ENCODE data around the gene MME.

Gene MME

GRCh38 chr3:155147588-155147987 lies 67.5 kb downstream of the MME start:
- DNase-seq (ENCODE audit: low spot score), result no peak

- DNase-seq (ENCODE audit: low spot score), result no peak
Observed at GRCh38 chr3:155149494-155149893, 69.4 kb downstream of the MME start.

- no peak for DNase-seq (ENCODE audit: low spot score)
Observed at GRCh38 chr3:155153242-155154186, 73.4 kb downstream of the MME start.

- DNase-seq (ENCODE audit: low spot score), result no peak
Observed at GRCh38 chr3:155154255-155154654, 74.1 kb downstream of the MME start.

DNA sequence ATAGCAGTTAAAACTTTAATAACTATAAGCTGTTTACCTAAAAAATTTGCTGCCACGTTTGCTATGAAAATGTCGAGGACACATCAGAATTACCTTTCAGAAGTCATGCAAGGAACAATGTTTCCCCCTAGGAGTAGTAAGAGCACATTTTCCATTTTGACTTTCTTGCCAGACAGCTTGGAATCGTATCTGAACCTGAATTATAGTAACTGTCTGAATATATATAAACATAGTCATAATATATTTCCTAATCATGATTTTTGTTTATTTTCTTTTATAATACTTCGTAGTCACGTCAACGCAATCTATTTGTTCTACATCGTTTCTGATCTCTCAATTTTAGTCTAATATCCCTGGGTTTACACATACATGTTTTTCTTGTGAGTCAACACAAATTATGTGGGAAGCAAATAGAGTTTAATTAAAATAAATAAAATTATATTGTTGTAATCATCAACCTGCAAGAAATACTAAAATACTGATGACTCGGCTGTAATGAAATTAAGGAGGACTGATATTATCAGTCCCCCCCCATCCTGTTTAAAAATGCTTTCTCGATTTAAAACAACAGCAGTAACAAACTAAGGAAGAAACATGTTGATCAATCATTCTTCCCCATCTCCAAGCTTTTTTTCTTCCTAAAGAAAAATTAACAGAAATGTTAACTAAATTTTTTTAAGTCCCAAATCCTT lies 78.4 kb downstream of the MME start:
- no peak for DNase-seq (ENCODE audit: low spot score)

DNA sequence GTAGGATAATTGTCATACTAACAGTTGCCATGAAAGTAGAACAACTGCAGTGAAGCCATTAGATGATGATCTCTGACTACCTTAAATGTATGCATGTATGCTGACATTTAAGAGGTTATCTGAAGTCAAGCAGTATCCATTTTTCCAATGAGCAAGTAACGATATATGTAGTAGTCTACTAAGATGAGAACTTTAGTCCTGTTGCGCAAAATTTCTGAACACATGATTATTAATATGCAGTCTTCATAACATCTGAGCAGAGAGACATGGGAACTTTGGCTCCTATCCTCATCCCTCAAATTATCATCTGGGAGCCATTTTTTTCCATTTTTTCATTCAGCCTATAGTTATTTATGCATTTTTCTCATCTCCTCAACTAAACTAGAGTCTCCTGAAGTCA lies 79.2 kb downstream of the MME start:
- DNase-seq (ENCODE audit: low spot score), result no peak

DNA sequence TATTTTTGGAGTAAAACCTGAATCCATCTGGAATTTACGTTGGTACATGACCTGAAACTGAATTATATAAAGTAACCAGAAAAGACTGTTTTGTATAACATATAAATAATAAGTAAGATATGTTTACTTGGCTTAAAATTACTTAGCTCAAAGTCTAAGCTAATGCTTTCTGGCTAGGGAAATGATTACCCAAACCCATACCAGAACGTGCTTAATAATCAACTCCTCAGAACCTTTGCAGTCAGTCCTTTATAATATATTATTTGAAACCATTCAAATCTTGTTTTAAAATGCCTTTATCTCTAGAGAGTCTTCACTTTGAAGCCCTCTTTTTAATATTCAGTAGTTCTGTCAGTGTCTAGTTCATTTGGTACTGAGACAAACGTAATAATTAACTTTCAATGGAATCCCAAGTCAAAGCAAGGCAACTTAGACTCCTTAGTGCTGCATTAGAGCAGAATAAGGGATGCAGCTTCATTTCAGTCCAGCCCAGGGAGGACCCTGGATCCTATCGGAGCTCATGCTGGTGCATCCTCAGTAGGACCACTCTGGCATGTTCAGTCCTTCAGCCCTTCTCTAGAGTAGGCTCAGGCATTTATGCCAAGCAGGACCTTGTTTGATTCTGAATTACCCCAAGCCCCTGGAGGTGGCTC lies 81.6 kb downstream of the MME start:
- DNase-seq (ENCODE audit: low spot score), result no peak

DNA sequence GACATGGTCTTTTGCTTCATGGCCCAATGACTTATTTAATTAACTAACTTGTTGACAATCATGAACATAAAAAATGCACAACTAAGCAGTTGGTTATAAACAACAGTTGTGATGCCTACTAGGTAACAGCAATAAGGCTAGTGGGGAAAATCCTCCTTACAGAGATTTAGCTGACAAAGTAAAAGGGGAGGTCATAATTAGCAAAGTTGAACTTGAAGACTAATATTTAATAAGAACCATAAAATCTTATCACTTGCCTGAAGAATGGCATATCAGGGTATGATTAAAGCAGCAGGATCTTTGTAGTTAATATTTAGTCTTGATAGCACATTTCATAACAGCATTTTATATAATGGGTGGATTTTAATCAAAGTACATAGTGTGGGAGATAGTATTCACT lies 84.2 kb downstream of the MME start:
- no peak for DNase-seq (ENCODE audit: low spot score)

DNA sequence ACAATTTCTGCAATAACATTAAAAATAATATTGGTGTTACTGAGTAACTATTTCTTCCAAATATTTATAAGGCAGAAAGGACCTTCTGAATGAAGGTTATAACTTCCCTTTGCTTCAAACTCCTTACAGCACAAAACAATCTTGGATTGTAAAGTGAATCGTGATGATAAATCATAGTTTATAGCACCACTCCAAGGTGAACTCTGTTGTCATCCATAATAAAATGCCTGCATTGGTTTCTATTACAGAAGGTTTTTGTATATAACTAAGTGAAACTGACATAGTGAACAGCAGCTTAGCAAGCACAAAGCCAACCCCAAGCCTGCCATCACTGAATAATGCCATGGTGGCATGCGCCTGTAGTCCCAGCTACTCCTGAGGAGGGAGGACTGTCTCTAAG lies 86.3 kb downstream of the MME start:
- no peak for DNase-seq (ENCODE audit: low spot score)

DNA sequence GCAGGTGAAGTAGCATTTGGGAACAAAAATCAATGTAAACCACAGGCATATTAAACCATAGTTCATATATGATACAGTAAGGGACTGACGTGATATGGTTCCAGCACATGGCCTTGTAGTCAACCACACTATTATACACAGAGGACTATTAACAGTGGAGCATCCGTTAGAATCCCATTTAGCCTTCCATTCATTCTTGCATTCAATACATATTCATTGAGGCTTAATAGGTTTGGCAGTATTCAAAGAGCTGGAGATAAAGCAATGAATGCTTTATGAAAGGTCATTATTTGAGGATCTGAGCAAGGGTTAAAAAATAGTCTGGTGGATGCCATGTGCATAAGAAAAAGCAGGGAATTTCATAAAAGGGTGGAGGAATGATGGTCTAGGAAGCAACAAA lies 89.1 kb downstream of the MME start:
- no peak for DNase-seq (ENCODE audit: low spot score)

DNA sequence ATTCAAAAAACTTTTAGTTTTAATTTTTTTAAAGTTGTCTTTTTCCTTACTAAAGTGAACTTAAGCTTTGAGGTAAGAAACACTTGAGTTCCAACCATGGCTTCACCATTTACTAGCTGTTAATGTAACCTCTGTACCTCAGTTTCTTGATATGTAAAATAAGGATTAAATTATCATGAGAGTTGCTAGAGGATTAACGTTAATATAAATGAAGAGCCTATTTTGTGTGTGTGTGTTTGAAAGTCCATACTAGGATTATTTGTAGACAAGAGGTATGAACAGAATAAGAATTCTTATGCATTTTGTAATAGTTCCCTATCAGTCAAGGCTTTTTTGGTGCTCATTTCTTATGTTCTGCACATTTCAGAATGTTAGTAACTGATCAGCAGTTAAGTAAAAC lies 93.7 kb downstream of the MME start:
- no peak for DNase-seq (ENCODE audit: low spot score)

DNA sequence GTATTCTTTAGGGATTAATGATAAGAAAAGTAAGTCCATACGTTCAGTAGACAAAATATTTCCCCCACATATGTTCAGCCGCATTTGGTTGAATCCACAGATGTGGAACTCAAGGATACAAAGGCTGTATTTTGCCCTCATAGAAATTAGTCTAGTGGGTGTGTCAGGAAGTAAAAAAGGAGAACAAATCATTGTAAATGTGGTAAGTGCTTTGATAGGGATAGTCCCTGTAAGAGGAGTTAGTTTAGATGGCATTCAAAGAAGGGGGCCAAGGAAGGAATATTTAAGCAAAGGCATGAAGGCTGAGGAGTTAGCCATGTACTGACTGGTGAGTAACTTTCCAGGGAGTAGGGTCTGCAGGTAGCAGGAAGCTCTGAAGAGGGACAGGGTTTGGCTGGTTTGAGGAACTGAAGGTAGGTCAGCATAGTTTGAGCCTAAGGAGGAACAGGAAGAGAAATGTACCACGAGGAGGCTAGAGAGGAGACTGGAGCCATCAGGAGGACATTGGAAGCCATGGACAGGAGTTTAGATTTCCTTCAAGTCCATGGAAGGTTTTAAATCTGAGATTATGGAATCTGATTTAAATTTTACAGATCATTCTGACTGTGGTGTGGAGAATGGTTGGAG lies 98.8 kb downstream of the MME start:
- DNase-seq (ENCODE audit: low spot score), result no peak

DNA sequence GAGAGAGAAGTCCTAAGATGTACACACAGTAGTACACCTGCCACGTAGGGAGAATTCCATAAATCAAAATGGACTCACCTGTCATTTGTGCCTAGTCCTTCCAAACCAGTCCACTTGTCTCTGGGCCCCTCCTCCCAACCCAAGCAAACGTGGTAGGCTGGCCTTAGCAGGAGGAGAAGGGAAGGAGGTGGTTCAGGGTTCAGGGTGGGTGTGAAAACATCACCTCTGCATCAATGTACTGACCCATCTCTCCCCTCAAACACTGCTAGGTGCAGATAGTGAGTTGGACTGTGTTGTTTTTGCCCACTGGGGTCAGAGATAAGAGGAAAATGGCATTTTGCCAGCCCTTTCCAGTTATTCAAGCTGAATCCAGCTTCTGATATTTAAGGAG lies 99.3 kb downstream of the MME start:
- no peak for DNase-seq (ENCODE audit: low spot score)

DNA sequence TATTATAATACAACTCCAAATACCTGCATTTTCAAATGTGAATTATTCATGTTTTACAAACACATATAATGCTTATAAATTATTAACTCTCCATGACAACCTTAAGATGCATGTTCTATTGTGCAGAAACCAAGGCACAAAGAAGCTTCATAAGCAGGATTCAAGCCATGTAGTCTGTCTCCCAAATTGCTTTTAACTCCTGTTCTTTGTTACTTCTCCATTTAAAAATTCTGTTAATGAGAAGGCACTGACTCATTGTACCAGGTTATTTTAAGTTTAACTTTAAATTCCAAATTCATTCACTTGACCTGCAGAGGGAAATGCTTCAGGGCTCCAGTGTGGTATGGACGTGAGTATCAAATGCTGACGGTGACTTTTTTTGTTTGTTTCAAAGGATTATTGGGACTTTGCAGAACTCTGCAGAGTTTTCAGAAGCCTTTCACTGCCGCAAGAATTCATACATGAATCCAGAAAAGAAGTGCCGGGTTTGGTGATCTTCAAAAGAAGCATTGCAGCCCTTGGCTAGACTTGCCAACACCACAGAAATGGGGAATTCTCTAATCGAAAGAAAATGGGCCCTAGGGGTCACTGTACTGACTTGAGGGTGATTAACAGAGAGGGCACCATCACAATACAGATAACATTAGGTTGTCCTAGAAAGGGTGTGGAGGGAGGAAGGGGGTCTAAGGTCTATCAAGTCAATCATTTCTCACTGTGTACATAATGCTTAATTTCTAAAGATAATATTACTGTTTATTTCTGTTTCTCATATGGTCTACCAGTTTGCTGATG lies 100.0 kb downstream of the MME start:
- no peak for DNase-seq (ENCODE audit: low spot score)

DNA sequence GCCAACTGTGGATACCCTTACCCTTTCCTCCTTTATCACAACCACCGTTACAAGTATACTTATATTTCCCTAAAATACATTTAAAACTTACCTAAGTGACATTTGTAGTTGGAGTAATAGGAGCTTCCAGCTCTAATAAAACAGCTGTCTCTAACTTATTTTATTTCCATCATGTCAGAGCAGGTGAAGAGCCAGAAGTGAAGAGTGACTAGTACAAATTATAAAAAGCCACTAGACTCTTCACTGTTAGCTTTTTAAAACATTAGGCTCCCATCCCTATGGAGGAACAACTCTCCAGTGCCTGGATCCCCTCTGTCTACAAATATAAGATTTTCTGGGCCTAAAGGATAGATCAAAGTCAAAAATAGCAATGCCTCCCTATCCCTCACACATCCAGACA lies 102.3 kb downstream of the MME start:
- DNase-seq (ENCODE audit: low spot score), result no peak

DNA sequence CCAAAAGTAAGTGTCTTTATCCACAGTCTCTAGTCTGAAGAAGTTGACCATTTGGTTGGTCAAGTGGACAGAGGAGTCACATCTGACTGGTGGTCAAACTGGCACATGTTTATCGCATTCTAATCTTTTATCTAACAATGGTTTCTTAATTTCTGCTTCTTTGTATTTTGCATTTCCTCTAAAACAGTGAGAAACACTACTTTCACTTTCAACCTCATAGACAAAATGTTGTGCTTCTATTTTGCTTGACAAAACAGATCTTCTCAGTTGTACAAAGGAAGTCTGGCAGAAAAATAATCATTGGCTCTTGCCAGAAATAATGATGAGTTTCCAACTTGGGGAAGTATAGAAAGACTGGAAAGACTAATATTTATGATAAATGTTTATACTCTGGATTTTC lies 103.9 kb downstream of the MME start:
- no peak for DNase-seq (ENCODE audit: low spot score)

GRCh38 chr3:155185631-155186071 lies 105.5 kb downstream of the MME start:
- DNase-seq (ENCODE audit: low spot score), result no peak

DNA sequence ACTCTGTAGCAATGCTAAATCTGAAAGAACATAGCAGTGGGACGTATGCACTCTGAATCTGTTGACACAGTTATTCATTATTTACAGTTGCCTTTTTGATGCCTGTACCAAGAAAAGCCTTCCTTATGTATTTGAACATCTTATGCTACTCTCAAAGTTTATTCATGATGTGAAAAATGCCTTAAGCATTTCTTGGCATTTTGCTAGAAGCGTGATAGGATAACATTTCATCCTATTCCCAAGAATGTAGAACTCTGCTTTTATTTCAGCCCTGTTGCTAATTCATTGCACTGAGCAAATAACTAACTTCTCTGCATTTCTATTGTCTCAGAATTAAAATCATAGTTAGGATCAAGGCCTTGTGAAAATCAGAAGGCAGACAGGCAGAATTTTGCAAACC lies 107.9 kb downstream of the MME start:
- DNase-seq (ENCODE audit: low spot score), result no peak

- DNase-seq (ENCODE audit: low spot score), result no peak
Observed at GRCh38 chr3:155189478-155189877, 109.4 kb downstream of the MME start.

DNA sequence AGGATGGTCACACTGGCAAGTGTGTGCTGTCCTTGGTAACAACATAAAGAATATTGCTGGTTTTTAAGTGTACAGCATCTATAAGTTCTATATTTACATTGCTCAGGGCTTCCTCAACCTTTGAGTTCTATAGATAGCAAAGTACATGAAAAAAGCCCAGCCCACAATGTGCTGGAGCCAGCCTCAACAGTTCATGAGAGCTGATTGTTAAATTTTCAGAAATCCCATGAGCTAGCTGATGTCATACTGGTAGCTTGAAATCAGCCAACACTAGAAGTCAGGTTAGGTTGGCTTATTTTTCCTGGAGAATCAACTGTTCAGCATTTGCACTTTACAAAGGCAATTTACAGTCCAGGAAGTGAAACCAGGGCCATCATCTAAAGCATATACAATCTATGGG lies 110.6 kb downstream of the MME start:
- DNase-seq (ENCODE audit: low spot score), result no peak

DNA sequence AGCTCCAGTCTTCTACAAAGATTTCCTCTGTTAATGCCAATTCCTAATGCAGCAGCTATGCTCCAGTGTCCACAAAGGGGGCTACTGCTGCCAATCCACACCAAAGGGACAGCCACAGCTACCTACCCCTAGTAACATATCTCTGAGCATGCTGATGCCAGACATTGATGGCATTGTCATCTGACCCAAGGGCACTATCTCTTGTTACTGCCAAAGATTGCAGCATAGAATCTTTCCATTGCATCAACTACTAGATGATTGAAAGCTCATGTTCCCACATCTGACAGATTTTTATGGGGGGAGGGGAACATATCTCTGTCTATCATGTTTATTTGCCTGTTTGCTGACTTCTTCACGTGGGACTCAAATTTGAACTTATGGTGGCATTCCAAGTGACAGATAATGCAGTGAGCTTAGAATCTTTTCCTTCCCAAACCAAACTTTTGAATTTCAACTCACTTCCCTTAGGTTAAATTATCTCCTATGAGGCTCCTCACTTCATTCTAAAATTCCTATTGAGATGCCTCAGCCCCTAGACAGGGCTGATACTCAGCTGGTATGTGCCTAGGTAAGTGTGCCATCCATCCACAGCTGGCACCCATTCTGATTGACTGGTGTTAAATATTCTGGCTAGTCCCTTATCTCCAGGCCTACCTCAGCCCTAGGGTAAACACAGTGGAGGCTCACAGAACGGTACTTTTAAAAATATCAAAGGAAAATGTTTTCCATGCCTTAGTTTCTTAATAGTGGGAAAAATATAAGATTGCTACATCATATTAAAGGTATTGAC lies 113.0 kb downstream of the MME start:
- DNase-seq (ENCODE audit: low spot score), result no peak
